Skin of body (tissue), 2 donors: Measurements from ENCODE around the gene NHLRC2. TPM values are rescaled to one million over a fixed set of nuclear protein-coding genes. Genes with fewer than 3 reads are reported as not detected.
"Not testable (repeated sequence)": the region's sequence is repeated elsewhere in the genome, so short reads cannot be mapped to it uniquely, and the experiment has no call there.

Experiments
- DNase-seq: peaks from one replicate; lab custom pipeline; 2025; lab: John Stamatoyannopoulos, UW
- total RNA-seq: library from RNA; depleted of rRNA; stranded (reverse); fragments of >200 nt; gene quantifications from one replicate; pipeline ENCODE4 v1.2.3, GENCODE V29; 2014

The NHLRC2 gene
- total RNA-seq: 22.7 TPM

GRCh38 chr10:113854013-113854760 lies at the start of gene NHLRC2, which contains the start of gene DCLRE1A:
Gene NHLRC2 (plus strand): TSS chr10:113854661. CDS start chr10:113854873, 212 bp downstream.
Gene DCLRE1A (minus strand): TSS chr10:113854082. CDS start chr10:113853182, 900 bp downstream.
- DNase-seq: peak; percentile 66

GRCh38 chr10:113806503-113806902 lies 48.0 kb upstream of the NHLRC2 start:
- no peak for DNase-seq

- no peak for DNase-seq
Observed at GRCh38 chr10:113808168-113808567, 46.3 kb upstream of the NHLRC2 start.

GRCh38 chr10:113814700-113815099 lies 39.8 kb upstream of the NHLRC2 start:
- not testable (repeated sequence) for DNase-seq

GRCh38 chr10:113819989-113820388 lies 34.5 kb upstream of the NHLRC2 start:
- no peak for DNase-seq

- no peak for DNase-seq
Observed at GRCh38 chr10:113820507-113820906, 34.0 kb upstream of the NHLRC2 start.

GRCh38 chr10:113821306-113821705 lies 33.2 kb upstream of the NHLRC2 start:
- not testable (repeated sequence) for DNase-seq

GRCh38 chr10:113822174-113822573 lies 32.3 kb upstream of the NHLRC2 start:
- DNase-seq: no peak

GRCh38 chr10:113823389-113823788 lies 31.1 kb upstream of the NHLRC2 start:
- no peak for DNase-seq

- no peak for DNase-seq
Observed at GRCh38 chr10:113825791-113826190, 28.7 kb upstream of the NHLRC2 start.

- not testable (repeated sequence) for DNase-seq
Observed at GRCh38 chr10:113828567-113828966, 25.9 kb upstream of the NHLRC2 start.

GRCh38 chr10:113842171-113842570 lies 12.3 kb upstream of the NHLRC2 start:
- no peak for DNase-seq

GRCh38 chr10:113843972-113844485 lies 10.4 kb upstream of the NHLRC2 start:
- no peak for DNase-seq

GRCh38 chr10:113846036-113846435 lies 8.4 kb upstream of the NHLRC2 start:
- DNase-seq: no peak

- no peak for DNase-seq
Observed at GRCh38 chr10:113849140-113849803, 5.2 kb upstream of the NHLRC2 start.

- DNase-seq: no peak
Observed at GRCh38 chr10:113849946-113850345, 4.5 kb upstream of the NHLRC2 start.

GRCh38 chr10:113853578-113854012 lies 866 bp upstream of the NHLRC2 start:
- DNase-seq: no peak

GRCh38 chr10:113854761-113855588 lies 514 bp downstream of the NHLRC2 start:
- DNase-seq: peak; percentile 32

GRCh38 chr10:113856563-113856962 lies 2.1 kb downstream of the NHLRC2 start:
- no peak for DNase-seq

GRCh38 chr10:113857210-113857609 lies 2.7 kb downstream of the NHLRC2 start:
- DNase-seq: no peak

- DNase-seq: no peak
Observed at GRCh38 chr10:113858541-113858940, 4.1 kb downstream of the NHLRC2 start.

GRCh38 chr10:113859261-113859660 lies 4.8 kb downstream of the NHLRC2 start:
- DNase-seq: no peak
